KMS-11 (cell line): Measurements from ENCODE around the gene UEVLD.

Source experiments
- H2AFZ ChIP-seq: fragments of 200-600 bp; sonication (generic); 2 replicates; pipeline ENCODE4 v1.6.1; 2016; ENCODE audit warnings: antibody characterized with exemption, mixed run types, low read depth
- H3K27ac ChIP-seq: fragments of 200-600 bp; sonication (generic); 2 replicates; pipeline ENCODE4 v1.6.1; 2016; ENCODE audit warnings: mild to moderate bottlenecking, mixed run types
- H3K27me3 ChIP-seq: fragments of 200-600 bp; sonication (generic); 2 replicates; pipeline ENCODE4 v1.6.1; 2017; ENCODE audit warnings: mild to moderate bottlenecking, low read depth, mixed run types, moderate library complexity; ENCODE audit not compliant: insufficient read depth
- H3K36me3 ChIP-seq: fragments of 200-600 bp; sonication (generic); 2 replicates; pipeline ENCODE4 v1.6.1; 2017; ENCODE audit warnings: mild to moderate bottlenecking, mixed run types; ENCODE audit not compliant: insufficient read depth
- H3K4me1 ChIP-seq: fragments of 200-600 bp; sonication (generic); 2 replicates; pipeline ENCODE4 v1.6.1; 2016; ENCODE audit warnings: mild to moderate bottlenecking, low read depth, mixed run types; ENCODE audit not compliant: poor library complexity, severe bottlenecking
- H3K4me2 ChIP-seq: fragments of 200-600 bp; sonication (generic); 2 replicates; pipeline ENCODE4 v1.7.0; 2016; ENCODE audit warnings: mild to moderate bottlenecking, mixed run types
- H3K4me3 ChIP-seq: fragments of 200-600 bp; sonication (generic); IDR thresholded peaks from 2 replicates; pipeline ENCODE4 v1.6.1; 2017; ENCODE audit warnings: low read depth, low read length, mixed read lengths; ENCODE audit not compliant: insufficient read depth
- H3K79me2 ChIP-seq: fragments of 200-600 bp; sonication (generic); 2 replicates; pipeline ENCODE4 v1.6.1; 2016; ENCODE audit warnings: low read depth, mixed run types; ENCODE audit not compliant: insufficient read depth
- H3K9ac ChIP-seq: fragments of 200-600 bp; sonication (generic); 2 replicates; pipeline ENCODE4 v1.6.1; 2016; ENCODE audit warnings: mild to moderate bottlenecking, mixed run types
- H4K20me1 ChIP-seq: fragments of 200-600 bp; sonication (generic); 2 replicates; pipeline ENCODE4 v1.6.1; 2016; ENCODE audit warnings: mild to moderate bottlenecking, mixed run types; ENCODE audit not compliant: insufficient read depth
- TF ChIP-seq, protein P1 (sequence below): fragments of 200-600 bp; sonication (generic); conservative IDR thresholded peaks from 2 replicates; pipeline ENCODE4 v1.6.1; 2017; ENCODE audit warnings: low read depth, mild to moderate bottlenecking, antibody characterized with exemption, low read length, moderate library complexity, mixed read lengths

UEVLD gene

DNA sequence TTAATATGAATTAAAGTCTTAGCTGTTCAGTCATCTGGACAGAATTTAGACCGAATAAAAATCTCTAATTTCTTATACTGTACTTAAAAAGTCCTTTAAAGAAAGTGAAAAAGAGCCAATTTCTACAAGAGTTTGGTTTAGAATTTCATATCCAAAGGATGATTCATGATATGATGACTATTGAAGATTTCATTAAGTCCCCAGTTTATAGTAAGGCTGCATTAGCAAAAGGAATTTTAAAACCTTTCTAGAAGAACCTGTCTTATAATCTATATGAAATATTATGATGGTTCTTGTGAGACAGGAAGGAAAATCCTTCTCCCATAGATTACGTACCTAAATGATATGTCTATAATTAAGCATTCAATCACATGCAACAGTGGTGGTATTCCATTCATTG is 96.6 kb downstream of the UEVLD start:
- Histone ChIP-seq H4K20me1 (no peaks in the 10 kb centered on the region), H3K4me3 (no peak overlapping the region), H3K36me3 (no peaks in the 10 kb centered on the region), H3K9ac (no peak overlapping the region), H3K79me2 (no peaks in the 10 kb centered on the region), H2AFZ (no peak overlapping the region), H3K4me1 (no peaks in the 10 kb centered on the region), H3K4me2 (no peak overlapping the region), H3K27ac (no peak overlapping the region), H3K27me3 (no peaks in the 10 kb centered on the region)
- TF ChIP-seq, protein P1, sequence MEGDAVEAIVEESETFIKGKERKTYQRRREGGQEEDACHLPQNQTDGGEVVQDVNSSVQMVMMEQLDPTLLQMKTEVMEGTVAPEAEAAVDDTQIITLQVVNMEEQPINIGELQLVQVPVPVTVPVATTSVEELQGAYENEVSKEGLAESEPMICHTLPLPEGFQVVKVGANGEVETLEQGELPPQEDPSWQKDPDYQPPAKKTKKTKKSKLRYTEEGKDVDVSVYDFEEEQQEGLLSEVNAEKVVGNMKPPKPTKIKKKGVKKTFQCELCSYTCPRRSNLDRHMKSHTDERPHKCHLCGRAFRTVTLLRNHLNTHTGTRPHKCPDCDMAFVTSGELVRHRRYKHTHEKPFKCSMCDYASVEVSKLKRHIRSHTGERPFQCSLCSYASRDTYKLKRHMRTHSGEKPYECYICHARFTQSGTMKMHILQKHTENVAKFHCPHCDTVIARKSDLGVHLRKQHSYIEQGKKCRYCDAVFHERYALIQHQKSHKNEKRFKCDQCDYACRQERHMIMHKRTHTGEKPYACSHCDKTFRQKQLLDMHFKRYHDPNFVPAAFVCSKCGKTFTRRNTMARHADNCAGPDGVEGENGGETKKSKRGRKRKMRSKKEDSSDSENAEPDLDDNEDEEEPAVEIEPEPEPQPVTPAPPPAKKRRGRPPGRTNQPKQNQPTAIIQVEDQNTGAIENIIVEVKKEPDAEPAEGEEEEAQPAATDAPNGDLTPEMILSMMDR = no peak

DNA sequence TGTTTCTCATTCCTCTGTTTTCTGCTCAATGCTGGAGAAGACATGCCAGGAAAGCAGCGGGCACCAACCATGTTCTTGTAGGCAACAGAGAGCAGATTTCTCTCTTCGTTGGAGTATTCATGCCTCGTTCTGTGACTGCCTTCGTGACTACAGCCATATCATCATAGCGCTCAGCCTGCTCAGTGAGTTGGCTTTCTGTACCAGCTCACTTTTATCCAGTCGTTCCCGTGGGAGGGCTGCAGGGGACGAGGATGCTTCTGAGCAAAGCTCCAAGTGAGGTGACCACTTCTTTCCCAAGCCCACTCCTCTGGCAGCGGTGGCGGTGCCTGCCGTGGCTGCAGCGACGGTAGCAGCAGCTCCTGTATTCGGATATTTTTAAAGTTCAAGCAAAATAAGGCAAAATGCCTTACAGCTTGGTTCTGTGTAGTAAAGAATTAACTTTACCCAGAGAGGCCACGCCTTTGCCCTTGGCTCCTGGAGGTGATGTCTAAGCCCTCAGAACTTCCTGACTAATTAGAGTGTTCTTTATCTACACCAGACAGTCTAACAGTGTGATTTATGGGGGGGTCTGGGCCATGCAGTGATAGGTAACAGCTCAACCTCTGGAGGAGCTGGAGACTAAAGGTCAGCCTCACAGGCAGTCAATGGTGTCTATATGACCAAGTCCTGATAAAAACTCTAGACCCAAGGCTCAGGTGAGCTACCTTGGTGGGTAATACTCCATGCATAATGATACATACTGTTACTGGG is 97.6 kb downstream of the UEVLD start:
- Histone ChIP-seq H3K4me1 (no peaks in the 10 kb centered on the region), H3K4me2 (no peak overlapping the region), H2AFZ (no peak overlapping the region), H3K4me3 (no peak overlapping the region), H3K36me3 (no peaks in the 10 kb centered on the region), H3K27ac (no peak overlapping the region), H3K9ac (no peak overlapping the region), H3K27me3 (no peaks in the 10 kb centered on the region), H3K79me2 (no peaks in the 10 kb centered on the region), H4K20me1 (no peaks in the 10 kb centered on the region)
- TF ChIP-seq, protein P1 = no peak

DNA sequence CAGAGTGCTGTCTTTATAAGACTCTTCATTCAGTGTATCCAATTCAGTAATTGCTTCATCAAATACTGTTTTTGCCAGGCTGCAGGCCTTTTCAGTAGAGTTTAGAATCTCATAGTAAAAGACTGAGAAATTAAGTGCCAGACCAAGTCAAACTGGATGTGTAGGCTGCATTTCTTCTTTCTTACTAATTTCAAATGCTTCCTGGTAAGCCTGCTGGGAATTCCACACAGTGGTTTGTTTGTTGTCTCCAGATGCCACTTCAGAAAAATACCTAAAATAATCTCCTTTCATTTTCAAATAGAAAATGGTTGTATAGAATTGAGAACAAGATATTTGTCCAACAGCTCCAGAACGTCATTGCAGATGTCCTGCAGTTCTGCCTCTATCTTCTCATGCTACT is 98.2 kb downstream of the UEVLD start:
- Histone ChIP-seq H3K79me2 (no peaks in the 10 kb centered on the region), H3K4me2 (no peak overlapping the region), H4K20me1 (no peaks in the 10 kb centered on the region), H3K9ac (no peak overlapping the region), H2AFZ (no peak overlapping the region), H3K27me3 (no peaks in the 10 kb centered on the region), H3K36me3 (no peaks in the 10 kb centered on the region), H3K4me1 (no peaks in the 10 kb centered on the region), H3K4me3 (no peak overlapping the region), H3K27ac (no peak overlapping the region)
- TF ChIP-seq, protein P1 = no peak

DNA sequence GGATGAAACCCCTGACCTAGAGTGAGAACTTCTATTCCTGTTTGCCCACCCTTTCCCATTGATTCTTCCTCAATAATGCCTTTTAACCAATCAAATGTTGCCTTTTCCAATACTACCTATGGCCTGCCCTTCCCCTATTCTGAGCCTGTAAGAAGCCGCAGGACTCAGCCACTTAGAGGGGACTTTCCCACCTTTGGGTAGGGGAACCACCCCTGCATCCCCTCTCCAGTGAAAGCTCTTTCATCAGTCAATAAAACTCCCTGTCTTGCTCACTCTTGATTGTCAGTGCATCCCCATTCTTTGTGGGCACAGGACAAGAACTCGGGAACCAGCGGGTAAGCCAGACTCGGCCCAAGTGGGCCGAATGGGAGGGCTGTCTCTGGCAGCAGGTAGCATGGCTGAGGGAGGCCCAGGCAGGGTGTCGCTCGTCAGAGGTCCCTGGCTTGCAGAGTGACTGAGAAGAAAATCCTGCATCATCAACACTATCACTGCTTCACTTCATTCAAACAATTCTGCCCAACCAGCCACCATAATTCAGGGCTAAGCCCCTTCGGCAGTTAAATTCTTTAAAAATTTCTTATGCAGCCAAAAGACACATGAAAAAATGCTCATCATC is 102.5 kb downstream of the UEVLD start:
- no peaks in the 10 kb centered on the region for H4K20me1 ChIP-seq
- H3K4me3 ChIP-seq = no peak overlapping the region
- TF ChIP-seq, protein P1 = no peak
- H3K9ac ChIP-seq = no peak overlapping the region
- no peak overlapping the region for H2AFZ ChIP-seq
- no peaks in the 10 kb centered on the region for H3K27me3 ChIP-seq
- H3K27ac ChIP-seq = no peak overlapping the region
- no peaks in the 10 kb centered on the region for H3K4me1 ChIP-seq
- H3K79me2 ChIP-seq = no peaks in the 10 kb centered on the region
- H3K36me3 ChIP-seq = peaks cover 4% of the 10 kb centered on the region; the same call in 1 of the 2 replicates
- H3K4me2 ChIP-seq = no peak overlapping the region
